Tibial nerve (tissue), 4 donors: ENCODE data around the gene NAT8L.

Source experiments
- CTCF ChIP-seq, 5 experiments: fragments of 200-600 bp in 3 of 5; fragments of 450-650 bp in 2 of 5; sonication (generic) in 3 of 5; IDR thresholded peaks; one replicate each; pipeline ENCODE4 v1.5.1; 2016 to 2019; ENCODE audit warnings: antibody characterized with exemption in 5 of 5, mild to moderate bottlenecking in 3 of 5, moderate library complexity in 2 of 5
- EP300 ChIP-seq, 2 donors: sonication (generic); formaldehyde crosslinking; IDR thresholded peaks; one replicate each; pipeline ENCODE4 v1.6.1; 2017; ENCODE audit warnings: antibody characterized with exemption in 2 of 2, mild to moderate bottlenecking in 1 of 2
- POLR2A ChIP-seq, 2 donors: fragments of 450-650 bp; IDR thresholded peaks; one replicate each; pipeline ENCODE4 v1.6.1; 2017; ENCODE audit warnings: antibody characterized with exemption in 2 of 2, mild to moderate bottlenecking in 2 of 2, moderate library complexity in 2 of 2

GRCh38 chr4:2075987-2076907, 17.1 kb downstream of the NAT8L start:
- TF ChIP-seq CTCF (IDR thresholded peaks at IDR 0.05): no peak
- TF ChIP-seq EP300 (IDR thresholded peaks at IDR 0.05): no peak
- TF ChIP-seq POLR2A (IDR thresholded peaks at IDR 0.05): no peak
